Upper lobe of right lung (tissue), 1 donor: Measurements from ENCODE around the gene UST. TPM values are rescaled to one million over a fixed set of nuclear protein-coding genes. Genes with fewer than 3 reads are reported as not detected.

Experiments used
- ATAC-seq: fragments of 200-7000 bp; cut with Tn5 transposase; one replicate; pipeline ENCODE4 v1.9.1; 2020; ENCODE audit warnings: mild to moderate bottlenecking, moderate library complexity
- DNase-seq: peaks from one replicate; pipeline ENCODE4 v3.0.0-alpha.2; 2020
- H3K27ac ChIP-seq: fragments of 200-600 bp; one replicate; pipeline ENCODE4 v1.8.0; 2022
- H3K27me3 ChIP-seq: fragments of 200-600 bp; one replicate; pipeline ENCODE4 v1.8.0; 2022; ENCODE audit warnings: mild to moderate bottlenecking
- H3K36me3 ChIP-seq: fragments of 200-600 bp; one replicate; pipeline ENCODE4 v1.8.0; 2022
- H3K4me1 ChIP-seq: fragments of 200-600 bp; one replicate; pipeline ENCODE4 v1.8.0; 2022
- H3K4me3 ChIP-seq: fragments of 200-600 bp; one replicate; pipeline ENCODE4 v1.8.0; 2022; ENCODE audit warnings: mild to moderate bottlenecking
- H3K9me3 ChIP-seq: fragments of 200-600 bp; one replicate; pipeline ENCODE4 v1.8.0; 2022
- intact Hi-C: fragments of 100-400 bp; cut with DNase I; formaldehyde crosslinking; loops from one replicate; pipeline ENCODE4 v1.11.0; 2022
- total RNA-seq: library from RNA; stranded (reverse); fragmentation: NEBNext Ultra II Directional; extraction: Animal tissue kit (Norgen Biotek cat#: 25700); gene quantifications from one replicate; pipeline ENCODE4 v1.2.1, GENCODE V29; 2021
- TF ChIP-seq, protein P1 (sequence below): fragments of 200-600 bp; IDR thresholded peaks from one replicate; pipeline ENCODE4 v1.8.0; 2022; ENCODE audit warnings: antibody characterized with exemption
- donor health status: DM: no; HTN: yes; CAD: no; lungs with severe emphysema.

Gene UST
- total RNA-seq, 1 donor from 2014 or later, result 11.8 TPM

DNA sequence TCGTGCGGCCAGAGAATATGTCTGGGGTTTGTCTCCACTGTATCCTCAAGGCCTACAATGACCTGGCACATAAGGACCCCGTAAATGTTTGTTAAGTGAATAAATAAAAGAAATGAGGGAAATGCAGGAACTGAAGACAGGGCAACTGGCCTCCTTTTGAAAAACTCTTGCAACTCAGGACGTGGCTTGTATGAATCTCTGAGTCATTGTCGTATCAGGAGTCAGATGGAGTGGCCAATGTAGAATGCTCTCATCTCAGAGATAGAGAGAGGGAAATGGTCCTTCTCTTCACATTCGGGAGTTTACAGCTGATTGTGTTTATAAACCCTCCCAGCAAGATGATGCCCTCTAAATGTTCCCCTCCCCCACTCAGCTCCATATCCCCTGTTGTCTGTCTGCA lies 57.1 kb downstream of the UST start:
- DNase-seq, result no peak
- Histone ChIP-seq H3K4me3 (no peak overlapping the region), H3K27ac (no peak overlapping the region), H3K9me3 (no peaks in the 10 kb centered on the region), H3K27me3 (no peaks in the 10 kb centered on the region), H3K4me1 (peaks cover 4% of the 10 kb centered on the region), H3K36me3 (no peaks in the 10 kb centered on the region)
- intact Hi-C loops, result no loop called here
- TF ChIP-seq, protein P1, sequence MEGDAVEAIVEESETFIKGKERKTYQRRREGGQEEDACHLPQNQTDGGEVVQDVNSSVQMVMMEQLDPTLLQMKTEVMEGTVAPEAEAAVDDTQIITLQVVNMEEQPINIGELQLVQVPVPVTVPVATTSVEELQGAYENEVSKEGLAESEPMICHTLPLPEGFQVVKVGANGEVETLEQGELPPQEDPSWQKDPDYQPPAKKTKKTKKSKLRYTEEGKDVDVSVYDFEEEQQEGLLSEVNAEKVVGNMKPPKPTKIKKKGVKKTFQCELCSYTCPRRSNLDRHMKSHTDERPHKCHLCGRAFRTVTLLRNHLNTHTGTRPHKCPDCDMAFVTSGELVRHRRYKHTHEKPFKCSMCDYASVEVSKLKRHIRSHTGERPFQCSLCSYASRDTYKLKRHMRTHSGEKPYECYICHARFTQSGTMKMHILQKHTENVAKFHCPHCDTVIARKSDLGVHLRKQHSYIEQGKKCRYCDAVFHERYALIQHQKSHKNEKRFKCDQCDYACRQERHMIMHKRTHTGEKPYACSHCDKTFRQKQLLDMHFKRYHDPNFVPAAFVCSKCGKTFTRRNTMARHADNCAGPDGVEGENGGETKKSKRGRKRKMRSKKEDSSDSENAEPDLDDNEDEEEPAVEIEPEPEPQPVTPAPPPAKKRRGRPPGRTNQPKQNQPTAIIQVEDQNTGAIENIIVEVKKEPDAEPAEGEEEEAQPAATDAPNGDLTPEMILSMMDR, result no peak
- no peak for ATAC-seq

DNA sequence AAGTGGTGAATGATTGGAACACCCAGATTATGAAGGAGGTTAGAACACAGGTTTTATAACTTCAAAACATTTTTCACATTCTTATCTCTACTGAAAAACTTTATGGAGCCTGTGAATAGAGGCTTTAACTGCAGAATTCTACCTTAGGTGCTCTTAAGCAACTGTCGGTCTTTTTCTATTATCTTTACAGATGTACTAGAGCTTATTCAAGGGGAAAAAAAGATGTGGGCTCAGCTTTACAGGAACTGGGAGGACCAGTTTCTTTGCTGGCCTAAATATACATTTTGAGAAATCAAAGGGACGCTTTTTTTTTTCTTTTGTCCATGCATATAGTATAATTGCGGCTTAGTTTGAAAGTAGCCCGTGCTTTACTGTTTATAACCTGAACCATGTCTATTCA lies 58.9 kb downstream of the UST start:
- TF ChIP-seq, protein P1, result no peak
- DNase-seq (no peak), ATAC-seq (no peak)
- H3K27me3 ChIP-seq, result no peaks in the 10 kb centered on the region
- peaks cover 4% of the 10 kb centered on the region for H3K4me1 ChIP-seq
- no peak overlapping the region for H3K27ac ChIP-seq
- H3K4me3 ChIP-seq, result no peak overlapping the region
- no peaks in the 10 kb centered on the region for H3K9me3 ChIP-seq
- no peaks in the 10 kb centered on the region for H3K36me3 ChIP-seq
- intact Hi-C loops, result no loop called here

DNA sequence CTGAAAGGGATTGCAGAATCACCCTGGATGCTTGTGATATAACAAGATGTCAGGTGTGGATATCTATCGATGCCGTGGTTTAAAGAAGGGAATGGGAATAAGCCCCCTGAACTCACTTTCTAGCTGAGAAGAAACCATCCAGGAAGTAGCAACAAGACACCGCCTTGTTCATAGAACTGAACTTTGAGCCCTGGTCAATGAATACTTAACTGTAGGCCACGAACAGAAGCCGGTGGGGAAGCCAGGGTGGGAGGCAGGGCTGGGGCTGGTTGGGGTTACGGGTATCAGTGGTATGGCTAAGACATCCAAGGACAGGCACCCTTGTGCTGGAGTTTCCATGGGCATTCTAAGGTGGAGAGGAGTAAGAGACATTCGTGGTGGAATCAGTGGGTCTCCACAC lies 61.0 kb downstream of the UST start:
- intact Hi-C loops, result no loop called here
- TF ChIP-seq, protein P1, result no peak

DNA sequence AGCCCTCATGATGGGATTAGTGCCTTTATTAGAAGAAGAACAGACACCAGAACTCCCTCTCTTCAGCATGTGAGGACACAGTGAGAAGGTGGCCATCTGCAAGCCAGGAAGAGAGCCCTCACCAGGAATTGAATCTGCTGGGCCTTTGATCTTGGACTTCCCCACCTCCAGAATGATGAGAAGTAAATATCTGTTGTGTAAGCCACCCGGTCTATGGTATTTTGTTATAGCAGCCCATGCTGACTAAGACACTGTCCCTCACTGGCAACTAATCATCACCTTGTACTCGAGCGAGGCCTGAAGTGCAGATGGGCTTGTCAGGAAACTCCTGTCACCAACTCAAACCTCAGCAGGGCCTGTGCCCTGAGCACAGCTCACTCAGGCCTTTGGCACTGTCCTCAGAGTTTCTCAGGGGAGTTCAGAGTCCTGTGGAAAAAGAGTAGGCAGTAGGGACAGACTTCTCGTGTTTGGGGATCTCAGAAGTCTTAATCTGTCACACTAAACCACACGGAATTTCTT lies 62.0 kb downstream of the UST start:
- TF ChIP-seq, protein P1, result no peak
- H3K27me3 ChIP-seq, result no peaks in the 10 kb centered on the region
- no peaks in the 10 kb centered on the region for H3K9me3 ChIP-seq
- ATAC-seq (no peak), DNase-seq (no peak)
- no peak overlapping the region for H3K4me3 ChIP-seq
- no peaks in the 10 kb centered on the region for H3K36me3 ChIP-seq
- H3K27ac ChIP-seq, result no peak overlapping the region
- intact Hi-C loops, result no loop called here
- H3K4me1 ChIP-seq, result no peaks in the 10 kb centered on the region

More for the DNA sequence above, 61.0 kb downstream of the UST start:
- no peaks in the 10 kb centered on the region for H3K36me3 ChIP-seq
- no peaks in the 10 kb centered on the region for H3K9me3 ChIP-seq
- no peaks in the 10 kb centered on the region for H3K27me3 ChIP-seq
- no peak for ATAC-seq
- no peak overlapping the region for H3K27ac ChIP-seq
- H3K4me3 ChIP-seq, result no peak overlapping the region
- DNase-seq, result no peak
- no peaks in the 10 kb centered on the region for H3K4me1 ChIP-seq

DNA sequence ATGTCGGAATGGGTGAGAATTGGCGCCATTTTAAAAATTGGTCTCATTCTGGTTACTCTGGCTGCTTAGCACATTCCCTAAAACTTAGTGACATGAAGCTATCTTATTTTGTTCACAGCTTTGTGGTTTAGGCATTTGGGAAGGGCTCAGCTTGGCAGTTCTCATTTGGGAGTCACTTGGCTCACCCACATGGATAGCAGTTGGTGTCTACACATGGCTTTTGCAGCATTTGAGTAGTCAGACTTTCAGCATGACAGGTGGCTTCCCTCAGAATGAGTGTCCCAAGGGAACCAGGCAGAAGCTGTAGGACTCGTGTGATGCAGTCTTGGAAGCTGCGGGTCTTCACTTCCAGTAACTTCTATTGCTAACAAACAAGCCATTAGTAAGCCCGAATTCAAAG lies 64.6 kb downstream of the UST start:
- ATAC-seq (no peak), DNase-seq (no peak)
- Histone ChIP-seq H3K27ac (no peak overlapping the region), H3K36me3 (no peaks in the 10 kb centered on the region), H3K27me3 (no peaks in the 10 kb centered on the region), H3K4me1 (no peaks in the 10 kb centered on the region), H3K9me3 (no peaks in the 10 kb centered on the region), H3K4me3 (no peak overlapping the region)
- intact Hi-C loops, result no loop called here
- TF ChIP-seq, protein P1, result no peak
